ENCODE measurements around the gene TEAD4.

TEAD4 gene

GRCh38 chr12:2960996-2961616 lies 1.9 kb downstream of the TEAD4 start:
- no peak for DNase-seq

GRCh38 chr12:2961705-2962104 lies 2.5 kb downstream of the TEAD4 start:
- DNase-seq, result no peak

GRCh38 chr12:2963154-2963759 lies 4.1 kb downstream of the TEAD4 start:
- DNase-seq, result no peak

- DNase-seq, result no peak
These were observed 4.6 kb downstream of the TEAD4 start for GRCh38 chr12:2963760-2964292.

- DNase-seq, result no peak
These were observed 8.5 kb downstream of the TEAD4 start for GRCh38 chr12:2967651-2968050.

GRCh38 chr12:2970744-2971143 lies 11.5 kb downstream of the TEAD4 start:
- no peak for DNase-seq

GRCh38 chr12:2973566-2973965 lies 14.4 kb downstream of the TEAD4 start:
- no peak for DNase-seq

GRCh38 chr12:2974560-2974971 lies 15.4 kb downstream of the TEAD4 start:
- DNase-seq, result no peak

GRCh38 chr12:2976581-2976996 lies 17.4 kb downstream of the TEAD4 start:
- no peak for DNase-seq

GRCh38 chr12:2977776-2978175 lies 18.6 kb downstream of the TEAD4 start:
- no peak for DNase-seq

- DNase-seq, result no peak
These were observed 20.6 kb downstream of the TEAD4 start for GRCh38 chr12:2979806-2980205.

- DNase-seq, result no peak
These were observed 21.4 kb downstream of the TEAD4 start for GRCh38 chr12:2980630-2981029.

- no peak for DNase-seq
These were observed 23.2 kb downstream of the TEAD4 start for GRCh38 chr12:2982361-2982760.

- no peak for DNase-seq
These were observed 25.1 kb downstream of the TEAD4 start for GRCh38 chr12:2984249-2984648.

- DNase-seq, result no peak
These were observed 25.5 kb downstream of the TEAD4 start for GRCh38 chr12:2984698-2985097.

GRCh38 chr12:2986876-2987275 lies 27.7 kb downstream of the TEAD4 start:
- no peak for DNase-seq

GRCh38 chr12:2988494-2988893 lies 29.3 kb downstream of the TEAD4 start:
- no peak for DNase-seq

- DNase-seq, result no peak
These were observed 33.5 kb downstream of the TEAD4 start for GRCh38 chr12:2992724-2993123.

- DNase-seq, result no peak
These were observed 38.9 kb downstream of the TEAD4 start for GRCh38 chr12:2997989-2998670.

- no peak for DNase-seq
These were observed 39.6 kb downstream of the TEAD4 start for GRCh38 chr12:2998789-2999264.

GRCh38 chr12:2999265-2999841 lies 40.2 kb downstream of the TEAD4 start:
- no peak for DNase-seq

- DNase-seq, result no peak
These were observed 41.5 kb downstream of the TEAD4 start for GRCh38 chr12:3000548-3001275.

GRCh38 chr12:3002646-3003045 lies 43.4 kb downstream of the TEAD4 start:
- DNase-seq, result no peak

Data from stimulated activated CD4-positive, alpha-beta T cell treated with anti-CD3 and anti-CD28 coated beads, Interleukin-2, amount 100 ng/mL, for 24 hours (primary cell).